ENCODE data around the gene HEATR5B.
"Not testable (repeated sequence)": the region's sequence is repeated elsewhere in the genome, so short reads cannot be mapped to it uniquely, and the experiment has no call there.

HEATR5B gene

GRCh38 chr2:36976065-36976464 lies 108.1 kb downstream of the HEATR5B start:
- DNase-seq: no peak

- DNase-seq: no peak
These were observed 108.9 kb downstream of the HEATR5B start for GRCh38 chr2:36975306-36975705.

GRCh38 chr2:36973320-36973719 lies 110.9 kb downstream of the HEATR5B start:
- no peak for DNase-seq

GRCh38 chr2:36971990-36972389 lies 112.2 kb downstream of the HEATR5B start:
- no peak for DNase-seq

- DNase-seq: no peak
These were observed 116.8 kb downstream of the HEATR5B start for GRCh38 chr2:36967236-36967876.

GRCh38 chr2:36966370-36967235 lies 117.6 kb downstream of the HEATR5B start, which contains the start of gene STRN:
Gene STRN (minus strand): TSS chr2:36966536. CDS start chr2:36966463, 73 bp downstream.
- peak; percentile 99 for DNase-seq

- DNase-seq: peak; percentile 16
These were observed 118.3 kb downstream of the HEATR5B start for GRCh38 chr2:36965751-36966369.

- DNase-seq: peak; percentile 5
These were observed 119.0 kb downstream of the HEATR5B start for GRCh38 chr2:36965206-36965605.

- DNase-seq: peak; percentile 25
These were observed 119.6 kb downstream of the HEATR5B start for GRCh38 chr2:36964496-36965058.

- DNase-seq: no peak
These were observed 120.4 kb downstream of the HEATR5B start for GRCh38 chr2:36963734-36964133.

- DNase-seq: no peak
These were observed 121.1 kb downstream of the HEATR5B start for GRCh38 chr2:36963106-36963505.

GRCh38 chr2:36960773-36961172 lies 123.4 kb downstream of the HEATR5B start:
- no peak for DNase-seq

- DNase-seq: no peak
These were observed 124.0 kb downstream of the HEATR5B start for GRCh38 chr2:36960005-36960675.

- no peak for DNase-seq
These were observed 129.1 kb downstream of the HEATR5B start for GRCh38 chr2:36954977-36955607.

GRCh38 chr2:36952748-36953197 lies 131.4 kb downstream of the HEATR5B start:
- DNase-seq: no peak

GRCh38 chr2:36951574-36951973 lies 132.6 kb downstream of the HEATR5B start:
- DNase-seq: peak; percentile 50

GRCh38 chr2:36951027-36951518 lies 133.1 kb downstream of the HEATR5B start:
- no peak for DNase-seq

- DNase-seq: no peak
These were observed 134.3 kb downstream of the HEATR5B start for GRCh38 chr2:36949845-36950244.

- DNase-seq: not testable (repeated sequence)
These were observed 138.9 kb downstream of the HEATR5B start for GRCh38 chr2:36945240-36945639.

GRCh38 chr2:36941867-36942266 lies 142.3 kb downstream of the HEATR5B start:
- no peak for DNase-seq

GRCh38 chr2:36936526-36936925 lies 147.6 kb downstream of the HEATR5B start:
- DNase-seq: not testable (repeated sequence)

GRCh38 chr2:36931688-36932087 lies 152.5 kb downstream of the HEATR5B start:
- DNase-seq: not testable (repeated sequence)
